ENCODE measurements around the gene CTNNBL1. TPM values are rescaled to one million over a fixed set of nuclear protein-coding genes. Genes with fewer than 3 reads are reported as not detected.

CTNNBL1 gene
- total and polyA plus RNA-seq, 2 donors (not counting 3 experiments of a cell fraction or from before 2014, with no cell fraction given): 20.8 to 60.2 TPM

DNA sequence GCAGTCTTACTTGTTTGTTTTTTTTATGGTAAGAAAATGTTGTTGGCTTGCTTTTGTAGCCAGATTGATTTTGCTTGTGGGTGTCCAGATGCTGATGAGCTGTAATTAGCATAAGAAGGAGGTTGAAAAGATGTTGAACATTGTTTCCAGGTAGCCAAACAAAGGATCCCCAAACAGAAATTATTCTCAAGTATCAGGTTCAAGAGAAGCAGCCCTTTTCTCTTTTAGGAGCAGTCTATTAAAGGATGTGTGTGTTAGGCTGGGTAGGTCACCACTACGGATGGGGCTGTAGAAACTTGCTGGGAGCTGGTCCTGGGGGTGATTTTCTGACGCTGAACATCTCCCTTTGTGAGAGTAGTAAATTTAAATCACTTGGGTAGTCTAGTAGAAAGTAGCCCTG is 122.2 kb downstream of the CTNNBL1 start:
- Histone ChIP-seq H3K4me1 (ENCODE audit: control insufficient read depth, extremely low read depth, insufficient read depth, low read length) (no peaks in the 10 kb centered on the region), H3K9me1 (replicated peaks; ENCODE audit: control insufficient read depth, extremely low read depth, insufficient read depth, low read length) (no peaks in the 10 kb centered on the region), H3K9ac (replicated peaks; ENCODE audit: extremely low read depth, insufficient read depth, low read length) (no peak overlapping the region), H3K27ac (ENCODE audit: insufficient read depth, low read depth, low read length) (no peak overlapping the region), H3K4me3 (replicated peaks in 1 of 3; ENCODE audit: insufficient read depth in 1 of 3, low read depth in 1 of 3, low read length in 3 of 3) (no peak overlapping the region), H3K4me2 (ENCODE audit: insufficient read depth, low read length) (no peak overlapping the region), H3K27me3 (ENCODE audit: control insufficient read depth in 2 of 2, insufficient read depth in 2 of 2, low read length in 2 of 2) (no peaks in the 10 kb centered on the region), H3K79me2 (ENCODE audit: control insufficient read depth, insufficient read depth, low read length) (no peaks in the 10 kb centered on the region), H4K20me1 (replicated peaks; ENCODE audit: control insufficient read depth, extremely low read depth, insufficient read depth, low read length) (no peaks in the 10 kb centered on the region), H2AFZ (ENCODE audit: low read depth, low read length) (no peak overlapping the region), H3K36me3 (ENCODE audit: control insufficient read depth in 2 of 2, extremely low read depth in 1 of 2, insufficient read depth in 2 of 2, low read length in 2 of 2) (no peaks in the 10 kb centered on the region), H3K9me3 (replicated peaks; ENCODE audit: control insufficient read depth, insufficient read depth, low read length) (no peaks in the 10 kb centered on the region)
- DNase-seq (ENCODE audit: low read depth, low spot score): no peak
- dilution Hi-C loops (cut with MboI; ENCODE audit: extremely low pct_ligation_motif_present, low sequenced_read_pairs): no loop called here
- BruUV-seq (replicated peaks): no TSS peak
- TF ChIP-seq POLR2A (IDR thresholded peaks at IDR 0.05; ENCODE audit: low read depth, low read length): no peak
- no peak for TF ChIP-seq POLR2AphosphoS5 (IDR thresholded peaks at IDR 0.05; ENCODE audit: insufficient read depth, low read depth, low read length)
- no peak for TF ChIP-seq MYC (IDR thresholded peaks at IDR 0.05; ENCODE audit: low read depth, low read length)
- TF ChIP-seq, protein P1, sequence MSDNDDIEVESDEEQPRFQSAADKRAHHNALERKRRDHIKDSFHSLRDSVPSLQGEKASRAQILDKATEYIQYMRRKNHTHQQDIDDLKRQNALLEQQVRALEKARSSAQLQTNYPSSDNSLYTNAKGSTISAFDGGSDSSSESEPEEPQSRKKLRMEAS (IDR thresholded peaks at IDR 0.05; ENCODE audit: insufficient read depth, insufficient read length): no peak
- TF ChIP-seq, protein P2, sequence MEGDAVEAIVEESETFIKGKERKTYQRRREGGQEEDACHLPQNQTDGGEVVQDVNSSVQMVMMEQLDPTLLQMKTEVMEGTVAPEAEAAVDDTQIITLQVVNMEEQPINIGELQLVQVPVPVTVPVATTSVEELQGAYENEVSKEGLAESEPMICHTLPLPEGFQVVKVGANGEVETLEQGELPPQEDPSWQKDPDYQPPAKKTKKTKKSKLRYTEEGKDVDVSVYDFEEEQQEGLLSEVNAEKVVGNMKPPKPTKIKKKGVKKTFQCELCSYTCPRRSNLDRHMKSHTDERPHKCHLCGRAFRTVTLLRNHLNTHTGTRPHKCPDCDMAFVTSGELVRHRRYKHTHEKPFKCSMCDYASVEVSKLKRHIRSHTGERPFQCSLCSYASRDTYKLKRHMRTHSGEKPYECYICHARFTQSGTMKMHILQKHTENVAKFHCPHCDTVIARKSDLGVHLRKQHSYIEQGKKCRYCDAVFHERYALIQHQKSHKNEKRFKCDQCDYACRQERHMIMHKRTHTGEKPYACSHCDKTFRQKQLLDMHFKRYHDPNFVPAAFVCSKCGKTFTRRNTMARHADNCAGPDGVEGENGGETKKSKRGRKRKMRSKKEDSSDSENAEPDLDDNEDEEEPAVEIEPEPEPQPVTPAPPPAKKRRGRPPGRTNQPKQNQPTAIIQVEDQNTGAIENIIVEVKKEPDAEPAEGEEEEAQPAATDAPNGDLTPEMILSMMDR (IDR thresholded peaks at IDR 0.05; ENCODE audit: extremely low read depth in 1 of 2, insufficient read depth in 1 of 2, low read depth in 1 of 2, low read length in 2 of 2): no peak
- TF ChIP-seq FOS (IDR thresholded peaks at IDR 0.05; ENCODE audit: borderline replicate concordance, insufficient read depth, low read length): no peak
- TF ChIP-seq EZH2 (IDR thresholded peaks at IDR 0.05; ENCODE audit: borderline replicate concordance, low read depth, low read length, severe bottlenecking): no peak
- no peak for TF ChIP-seq JUN (IDR thresholded peaks at IDR 0.05; ENCODE audit: borderline replicate concordance, insufficient read depth, insufficient read length, low read depth)
- TF ChIP-seq GATA2 (IDR thresholded peaks at IDR 0.05; ENCODE audit: insufficient read depth, insufficient read length, low read depth, low read length): no peak
- ChIA-PET CTCF (no interaction called here), POLR2A (no interaction called here)
- intact Hi-C loops (cut with micrococcal nuclease): no loop called here
- FAIRE-seq: no peak
